ENCODE data around the gene ALK.

DNA sequence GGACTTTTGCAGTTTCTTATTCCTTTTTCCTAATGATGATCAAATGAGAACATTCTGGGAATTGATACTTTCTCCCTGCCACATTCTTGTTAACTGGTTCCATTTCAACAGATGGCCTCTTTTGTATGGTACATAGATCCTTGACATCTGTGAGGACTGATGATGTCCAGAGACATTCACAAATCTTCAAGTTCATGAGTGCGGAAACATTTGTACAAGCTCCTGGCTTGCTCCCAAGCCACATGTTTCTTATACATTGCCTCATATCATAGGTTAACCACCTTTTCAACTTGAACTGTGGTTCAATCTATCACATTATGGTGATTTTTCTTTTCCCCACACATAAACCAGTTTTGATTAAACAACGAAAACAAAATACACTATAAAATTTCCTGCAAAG is 538.9 kb downstream of the ALK start:
- no peak for TF ChIP-seq CTCF (conservative IDR thresholded peaks at IDR 0.05 in 1 of 2, IDR thresholded peaks at IDR 0.05 in 1 of 2; ENCODE audit: low read depth in 1 of 2, low read length in 2 of 2)
- no peak for TF ChIP-seq EZH2 (IDR thresholded peaks at IDR 0.05; ENCODE audit: low read length, missing control alignments)
